ENCODE measurements around the gene FGF12. TPM values are rescaled to one million over a fixed set of nuclear protein-coding genes. Genes with fewer than 3 reads are reported as not detected.

Gene FGF12
- total and polyA plus RNA-seq, 10 donors = 3.7 to 53.3 (median 19.1) TPM

DNA sequence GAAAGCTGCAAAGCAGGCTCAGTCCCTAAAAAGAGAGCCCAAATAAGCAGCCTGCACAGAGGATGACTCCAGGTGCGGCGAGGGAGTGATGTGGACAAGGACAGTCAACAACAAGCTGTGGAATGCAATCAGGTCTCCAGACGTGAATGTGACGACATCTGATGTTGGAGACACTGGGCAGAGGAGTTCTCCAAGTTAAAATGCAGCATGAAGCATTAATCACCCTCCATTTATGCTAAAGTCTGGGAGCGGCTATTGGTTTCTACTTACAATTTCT lies 316.7 kb downstream of the FGF12 start:
- Histone ChIP-seq H3K27me3 (replicated peaks in 1 of 7) (peaks cover 0 to 59% (median 25%) of the 10 kb centered on the region in 7 donors), H3K27ac (peak overlapping the region in 5 of 8 donors; percentile 86 to 93 (median 90)), H3K4me1 (peaks cover 0 to 35% (median 17%) of the 10 kb centered on the region in 6 donors), H3K4me3 (peak overlapping the region in 5 of 8 donors; percentile 37 to 71 (median 48)), H3K9me3 (no peaks in the 10 kb centered on the region), H3K36me3 (no peaks in the 10 kb centered on the region)
- intact Hi-C loops (cut with DNase I; ENCODE audit: low total_unique reads) = no loop called here
- WGBS, 5 donors = 66 to 84% (median 72%) methylated on average over 5 of the region's 5 CpGs
- TF ChIP-seq POLR2A (IDR thresholded peaks at IDR 0.05) (no peak), POLR2AphosphoS5 (IDR thresholded peaks at IDR 0.05) (no peak)
- TF ChIP-seq, protein P1, sequence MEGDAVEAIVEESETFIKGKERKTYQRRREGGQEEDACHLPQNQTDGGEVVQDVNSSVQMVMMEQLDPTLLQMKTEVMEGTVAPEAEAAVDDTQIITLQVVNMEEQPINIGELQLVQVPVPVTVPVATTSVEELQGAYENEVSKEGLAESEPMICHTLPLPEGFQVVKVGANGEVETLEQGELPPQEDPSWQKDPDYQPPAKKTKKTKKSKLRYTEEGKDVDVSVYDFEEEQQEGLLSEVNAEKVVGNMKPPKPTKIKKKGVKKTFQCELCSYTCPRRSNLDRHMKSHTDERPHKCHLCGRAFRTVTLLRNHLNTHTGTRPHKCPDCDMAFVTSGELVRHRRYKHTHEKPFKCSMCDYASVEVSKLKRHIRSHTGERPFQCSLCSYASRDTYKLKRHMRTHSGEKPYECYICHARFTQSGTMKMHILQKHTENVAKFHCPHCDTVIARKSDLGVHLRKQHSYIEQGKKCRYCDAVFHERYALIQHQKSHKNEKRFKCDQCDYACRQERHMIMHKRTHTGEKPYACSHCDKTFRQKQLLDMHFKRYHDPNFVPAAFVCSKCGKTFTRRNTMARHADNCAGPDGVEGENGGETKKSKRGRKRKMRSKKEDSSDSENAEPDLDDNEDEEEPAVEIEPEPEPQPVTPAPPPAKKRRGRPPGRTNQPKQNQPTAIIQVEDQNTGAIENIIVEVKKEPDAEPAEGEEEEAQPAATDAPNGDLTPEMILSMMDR (IDR thresholded peaks at IDR 0.05 in 8 of 11, conservative IDR thresholded peaks at IDR 0.05 in 3 of 11) = no peak
- no peak for DNase-seq

DNA sequence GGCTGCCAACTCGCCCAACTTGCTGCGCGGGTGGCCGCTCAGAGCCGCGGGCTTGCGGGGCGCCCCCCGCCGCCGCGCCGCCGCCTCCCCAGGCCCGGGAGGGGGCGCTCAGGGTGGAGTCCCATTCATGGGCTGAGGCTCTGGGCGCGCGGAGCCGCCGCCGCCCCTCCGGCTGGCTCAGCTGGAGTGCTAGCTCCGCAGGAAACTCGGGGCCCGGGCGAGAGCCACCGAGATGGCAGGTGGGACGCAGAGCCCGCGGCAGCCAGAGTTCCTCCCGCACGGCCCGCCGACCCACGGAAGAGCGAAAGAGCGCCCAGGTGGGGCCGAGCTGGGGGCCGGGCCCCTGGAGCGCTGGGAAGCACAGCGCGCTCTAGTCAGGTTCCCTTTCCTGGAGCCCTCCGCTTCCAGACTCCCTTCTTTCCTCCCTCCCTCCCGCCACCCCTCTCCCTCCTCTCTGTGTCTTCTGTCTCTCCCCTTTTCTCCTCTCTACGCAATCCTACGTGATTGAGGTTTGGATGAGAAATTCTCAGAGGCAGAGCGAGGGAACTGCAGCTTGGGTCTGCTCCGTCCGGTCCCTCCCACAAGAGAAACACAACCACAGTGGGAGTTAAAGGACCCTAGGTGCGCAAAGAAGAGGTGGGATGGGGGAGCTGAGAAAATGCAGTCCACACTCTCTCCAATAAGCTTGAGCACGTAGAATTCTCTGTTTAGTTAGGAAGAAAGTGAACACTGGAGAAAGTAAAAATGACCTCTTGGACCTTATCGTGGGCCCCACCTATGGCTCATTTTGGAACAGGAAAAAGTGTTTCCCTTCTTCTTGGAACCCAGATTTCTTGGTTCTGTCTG lies 317.3 kb downstream of the FGF12 start:
- H3K4me3 ChIP-seq = peak overlapping the region; percentile 20 to 71 (median 41)
- intact Hi-C loops (cut with DNase I; ENCODE audit: low total_unique reads) = no loop called here
- H3K27me3 ChIP-seq (replicated peaks in 1 of 7) = peaks cover 0 to 59% (median 25%) of the 10 kb centered on the region in 7 donors
- H3K27ac ChIP-seq = peak overlapping the region; percentile 72 to 93 (median 89)
- H3K9me3 ChIP-seq = no peaks in the 10 kb centered on the region
- DNase-seq = peak; percentile 76
- 2 to 4% (median 3%) methylated on average over 29 to 53 of the region's 53 CpGs for WGBS, 5 donors
- TF ChIP-seq, protein P1 (IDR thresholded peaks at IDR 0.05 in 8 of 11, conservative IDR thresholded peaks at IDR 0.05 in 3 of 11) = peak in 3 of 11 experiments; percentile 28 to 39 (median 29)
- no peak for TF ChIP-seq POLR2AphosphoS5 (IDR thresholded peaks at IDR 0.05)
- H3K36me3 ChIP-seq = no peaks in the 10 kb centered on the region
- peaks cover 0 to 35% (median 17%) of the 10 kb centered on the region in 6 donors for H3K4me1 ChIP-seq

DNA sequence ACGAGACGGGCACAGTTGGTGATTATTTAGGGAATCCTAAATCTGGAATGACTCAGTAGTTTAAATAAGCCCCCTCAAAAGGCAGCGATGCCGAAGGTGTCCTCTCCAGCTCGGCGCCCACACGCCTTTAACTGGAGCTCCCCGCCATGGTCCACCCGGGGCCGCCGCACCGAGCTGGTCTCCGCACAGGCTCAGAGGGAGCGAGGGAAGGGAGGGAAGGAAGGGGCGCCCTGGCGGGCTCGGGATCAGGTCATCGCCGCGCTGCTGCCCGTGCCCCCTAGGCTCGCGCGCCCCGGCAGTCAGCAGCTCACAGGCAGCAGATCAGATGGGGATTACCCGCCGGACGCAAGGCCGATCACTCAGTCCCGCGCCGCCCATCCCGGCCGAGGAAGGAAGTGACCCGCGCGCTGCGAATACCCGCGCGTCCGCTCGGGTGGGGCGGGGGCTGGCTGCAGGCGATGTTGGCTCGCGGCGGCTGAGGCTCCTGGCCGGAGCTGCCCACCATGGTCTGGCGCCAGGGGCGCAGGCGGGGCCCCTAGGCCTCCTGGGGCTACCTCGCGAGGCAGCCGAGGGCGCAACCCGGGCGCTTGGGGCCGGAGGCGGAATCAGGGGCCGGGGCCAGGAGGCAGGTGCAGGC lies 318.0 kb downstream of the FGF12 start:
- TF ChIP-seq POLR2AphosphoS5 (IDR thresholded peaks at IDR 0.05) (peak; percentile 79 to 90 (median 87)), POLR2A (IDR thresholded peaks at IDR 0.05) (peak in 1 of 3 donors; percentile 30)
- TF ChIP-seq, protein P1 (IDR thresholded peaks at IDR 0.05 in 8 of 11, conservative IDR thresholded peaks at IDR 0.05 in 3 of 11) = no peak
- H3K36me3 ChIP-seq = no peaks in the 10 kb centered on the region
- H3K27me3 ChIP-seq (replicated peaks in 1 of 7) = peaks cover 0 to 59% (median 25%) of the 10 kb centered on the region in 7 donors
- peak; percentile 86 for DNase-seq
- H3K4me3 ChIP-seq = peak overlapping the region; percentile 20 to 71 (median 41)
- H3K27ac ChIP-seq = peak overlapping the region; percentile 72 to 93 (median 89)
- peaks cover 0 to 35% (median 17%) of the 10 kb centered on the region in 6 donors for H3K4me1 ChIP-seq
- intact Hi-C loops (cut with DNase I; ENCODE audit: low total_unique reads) = no loop called here
- H3K9me3 ChIP-seq = no peaks in the 10 kb centered on the region
- 0 to 8% (median 1%) methylated on average over 11 to 61 of the region's 61 CpGs for WGBS, 5 donors
